Mesendoderm (in vitro differentiated cells): ENCODE results near the gene SLC25A24.
A peak's percentile ranks its signal among the peaks of the same experiment; 100 is the strongest.

Experiments
- DNase-seq: peaks from one replicate; pipeline ENCODE4 v3.0.0; 2013
- H2AK5ac ChIP-seq: 2 replicates; pipeline ENCODE4 v1.6.1; 2013; ENCODE audit warnings: low read length, inconsistent platforms
- H2BK120ac ChIP-seq: 2 replicates; pipeline ENCODE4 v1.6.1; 2013; ENCODE audit warnings: low read depth, mild to moderate bottlenecking, low read length, moderate library complexity, mixed read lengths
- H2BK15ac ChIP-seq: replicated peaks from 2 replicates; pipeline ENCODE4 v1.6.1; 2013; ENCODE audit warnings: low read depth, mild to moderate bottlenecking, moderate library complexity
- H2BK5ac ChIP-seq: 2 replicates; pipeline ENCODE4 v1.6.1; 2013; ENCODE audit warnings: low read length, inconsistent platforms
- H3K18ac ChIP-seq: 2 replicates; pipeline ENCODE4 v1.6.1; 2013; ENCODE audit warnings: mild to moderate bottlenecking, low read length, mixed read lengths
- H3K23ac ChIP-seq: one replicate; pipeline ENCODE4 v1.6.1; 2013; ENCODE audit warnings: low read length
- H3K27ac ChIP-seq: 2 replicates; pipeline ENCODE4 v1.5.1; 2013; ENCODE audit warnings: low read depth, mild to moderate bottlenecking, inconsistent platforms, low read length, moderate library complexity
- H3K27me3 ChIP-seq: 2 replicates; pipeline ENCODE4 v1.6.1; 2013; ENCODE audit warnings: low read length, control low read depth, mild to moderate bottlenecking, inconsistent platforms; ENCODE audit not compliant: insufficient read depth, poor library complexity
- H3K36me3 ChIP-seq: 2 replicates; pipeline ENCODE4 v1.6.1; 2013; ENCODE audit warnings: low read length, inconsistent platforms; ENCODE audit not compliant: control insufficient read depth, insufficient read depth
- H3K4ac ChIP-seq: one replicate; pipeline ENCODE4 v1.6.1; 2013; ENCODE audit warnings: low read depth, mild to moderate bottlenecking, low read length, moderate library complexity
- H3K4me1 ChIP-seq: 2 replicates; pipeline ENCODE4 v1.6.1; 2013; ENCODE audit warnings: low read depth, low read length, inconsistent platforms; ENCODE audit not compliant: control insufficient read depth
- H3K4me2 ChIP-seq: 2 replicates; pipeline ENCODE4 v1.6.1; 2013; ENCODE audit warnings: low read length
- H3K4me3 ChIP-seq: 2 replicates; pipeline ENCODE4 v1.5.1; 2013; ENCODE audit warnings: mild to moderate bottlenecking, low read length
- H3K56ac ChIP-seq: one replicate; pipeline ENCODE4 v1.6.1; 2013; ENCODE audit warnings: low read length
- H3K79me1 ChIP-seq: 2 replicates; pipeline ENCODE4 v1.6.1; 2013; ENCODE audit warnings: low read length, inconsistent platforms
- H3K79me2 ChIP-seq: 2 replicates; pipeline ENCODE4 v1.6.1; 2013; ENCODE audit warnings: mild to moderate bottlenecking, low read length; ENCODE audit not compliant: control insufficient read depth, insufficient read depth
- H3K9ac ChIP-seq: 2 replicates; pipeline ENCODE4 v1.6.1; 2013; ENCODE audit warnings: low read length, inconsistent platforms
- H4K5ac ChIP-seq: one replicate; pipeline ENCODE4 v1.6.1; 2013; ENCODE audit warnings: low read length
- H4K8ac ChIP-seq: one replicate; pipeline ENCODE4 v1.6.1; 2013; ENCODE audit warnings: low read depth, mild to moderate bottlenecking, control low read depth, low read length, moderate library complexity
- WGBS: extraction: QIAGEN DNeasy Blood & Tissue Kit; methylation state at CpG from one replicate; pipeline ENCODE4 v1.1.7; 2013; ENCODE audit warnings: low lambda C conversion rate, missing lambda C conversion rate; ENCODE audit not compliant: insufficient coverage; ENCODE audit errors: extremely low coverage; 5-methylcytosine and 5-hydroxymethylcytosine counted together

Gene SLC25A24

DNA sequence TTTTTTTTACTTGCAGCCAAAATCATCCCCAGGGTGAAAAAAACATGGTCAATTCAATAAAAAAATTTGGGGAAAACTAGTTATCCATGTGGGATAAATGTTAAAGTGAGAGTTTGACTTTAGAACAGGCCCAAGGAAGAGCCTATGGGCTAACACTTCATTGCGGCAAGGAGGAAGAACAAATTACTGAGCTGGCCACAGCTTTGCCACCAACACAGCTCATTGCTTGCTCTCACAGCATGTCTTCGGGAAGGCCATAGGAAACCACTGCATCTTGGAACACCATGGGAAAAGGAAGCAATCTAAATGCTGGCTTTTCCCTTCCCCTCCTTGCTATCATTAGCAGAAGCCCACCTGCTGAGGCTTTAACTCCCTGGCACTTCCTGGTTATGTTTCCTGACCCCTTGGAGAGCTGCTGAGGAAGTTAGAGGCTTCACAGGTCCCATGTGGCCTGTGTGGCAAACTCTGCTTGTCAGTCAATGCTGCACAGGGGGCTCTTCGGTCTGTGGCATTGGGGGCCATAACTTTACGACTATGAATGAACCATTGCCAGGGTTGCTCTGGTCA lies 86.0 kb downstream of the SLC25A24 start:
- Histone ChIP-seq H2BK120ac (no peak overlapping the region), H3K18ac (no peak overlapping the region), H2AK5ac (no peak overlapping the region), H3K27me3 (no peaks in the 10 kb centered on the region), H3K36me3 (no peaks in the 10 kb centered on the region), H4K5ac (no peak overlapping the region), H3K4me3 (no peak overlapping the region), H3K79me2 (no peaks in the 10 kb centered on the region), H4K8ac (no peak overlapping the region), H3K56ac (no peak overlapping the region), H2BK5ac (no peak overlapping the region), H2BK15ac (no peak overlapping the region), H3K23ac (no peak overlapping the region), H3K79me1 (no peaks in the 10 kb centered on the region), H3K4me1 (no peaks in the 10 kb centered on the region), H3K4ac (no peak overlapping the region), H3K9ac (no peak overlapping the region), H3K27ac (no peak overlapping the region), H3K4me2 (no peak overlapping the region)
- no CpG with 5 or more reads among the region's 4 CpGs for WGBS
- DNase-seq = peak; percentile 60

DNA sequence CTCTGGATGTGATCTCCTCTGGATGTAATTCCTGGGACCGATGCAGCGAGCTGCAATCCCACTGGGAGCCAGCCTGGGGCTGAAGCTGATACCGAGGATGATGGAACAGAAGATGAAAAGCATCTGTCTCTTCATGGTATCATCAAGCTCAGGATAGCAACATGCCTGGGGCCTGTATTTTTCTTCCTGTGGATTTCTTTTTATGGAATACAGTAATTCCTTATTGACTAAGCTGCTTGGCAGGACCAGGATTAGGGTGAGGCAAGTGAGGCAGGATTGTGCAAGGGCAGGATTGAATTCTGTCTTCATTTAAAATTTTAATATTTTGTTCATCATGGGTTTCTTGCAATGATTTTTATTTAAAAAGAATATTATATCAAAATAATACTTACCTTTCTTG lies 86.6 kb downstream of the SLC25A24 start:
- no peaks in the 10 kb centered on the region for H3K36me3 ChIP-seq
- H3K79me2 ChIP-seq = no peaks in the 10 kb centered on the region
- no peak overlapping the region for H4K5ac ChIP-seq
- H3K56ac ChIP-seq = no peak overlapping the region
- no peak for DNase-seq
- H4K8ac ChIP-seq = no peak overlapping the region
- H2BK5ac ChIP-seq = no peak overlapping the region
- H3K9ac ChIP-seq = no peak overlapping the region
- no peak overlapping the region for H3K4me3 ChIP-seq
- no peak overlapping the region for H3K18ac ChIP-seq
- H3K79me1 ChIP-seq = no peaks in the 10 kb centered on the region
- no peak overlapping the region for H2AK5ac ChIP-seq
- no peaks in the 10 kb centered on the region for H3K27me3 ChIP-seq
- no CpG with 5 or more reads among the region's 3 CpGs for WGBS
- H2BK120ac ChIP-seq = no peak overlapping the region
- no peak overlapping the region for H3K4me2 ChIP-seq
- no peaks in the 10 kb centered on the region for H3K4me1 ChIP-seq
- no peak overlapping the region for H3K23ac ChIP-seq
- H2BK15ac ChIP-seq = no peak overlapping the region
- no peak overlapping the region for H3K4ac ChIP-seq
- no peak overlapping the region for H3K27ac ChIP-seq

- no peaks in the 10 kb centered on the region for H3K4me1 ChIP-seq
- no peak overlapping the region for H4K8ac ChIP-seq
- H3K23ac ChIP-seq = no peak overlapping the region
- H3K79me1 ChIP-seq = no peaks in the 10 kb centered on the region
- H2AK5ac ChIP-seq = no peak overlapping the region
- H4K5ac ChIP-seq = no peak overlapping the region
- H3K79me2 ChIP-seq = no peaks in the 10 kb centered on the region
- no peak overlapping the region for H3K56ac ChIP-seq
- no peak overlapping the region for H3K4me2 ChIP-seq
- H2BK120ac ChIP-seq = no peak overlapping the region
- H3K9ac ChIP-seq = no peak overlapping the region
- no peaks in the 10 kb centered on the region for H3K27me3 ChIP-seq
- no peak overlapping the region for H2BK5ac ChIP-seq
- H2BK15ac ChIP-seq = no peak overlapping the region
- no peak overlapping the region for H3K4me3 ChIP-seq
- H3K18ac ChIP-seq = no peak overlapping the region
- no peak for DNase-seq
- no peak overlapping the region for H3K4ac ChIP-seq
- no peak overlapping the region for H3K27ac ChIP-seq
- no peaks in the 10 kb centered on the region for H3K36me3 ChIP-seq
- no CpG with 5 or more reads among the region's 6 CpGs for WGBS
These were observed 90.7 kb downstream of the SLC25A24 start for GRCh38 chr1:108109295-108109973.

GRCh38 chr1:108108119-108108518 lies 92.0 kb downstream of the SLC25A24 start:
- no peak overlapping the region for H3K4me3 ChIP-seq
- no peak overlapping the region for H3K27ac ChIP-seq
- H3K4me2 ChIP-seq = no peak overlapping the region
- no peaks in the 10 kb centered on the region for H3K79me1 ChIP-seq
- no peak overlapping the region for H3K4ac ChIP-seq
- H3K9ac ChIP-seq = no peak overlapping the region
- no peaks in the 10 kb centered on the region for H3K36me3 ChIP-seq
- H2AK5ac ChIP-seq = no peak overlapping the region
- DNase-seq = no peak
- no peak overlapping the region for H3K56ac ChIP-seq
- H3K4me1 ChIP-seq = no peaks in the 10 kb centered on the region
- no peak overlapping the region for H4K5ac ChIP-seq
- H3K23ac ChIP-seq = no peak overlapping the region
- H2BK15ac ChIP-seq = no peak overlapping the region
- H3K79me2 ChIP-seq = no peaks in the 10 kb centered on the region
- no peaks in the 10 kb centered on the region for H3K27me3 ChIP-seq
- H2BK120ac ChIP-seq = no peak overlapping the region
- H4K8ac ChIP-seq = no peak overlapping the region
- H2BK5ac ChIP-seq = no peak overlapping the region
- no peak overlapping the region for H3K18ac ChIP-seq

- no peak for DNase-seq
- WGBS = no CpG with 5 or more reads among the region's 4 CpGs
- no peak overlapping the region for H4K8ac ChIP-seq
These were observed 92.5 kb downstream of the SLC25A24 start for GRCh38 chr1:108107658-108108057.

GRCh38 chr1:108106775-108107174 lies 93.4 kb downstream of the SLC25A24 start:
- H3K56ac ChIP-seq = no peak overlapping the region
- no peak overlapping the region for H3K23ac ChIP-seq
- no peak overlapping the region for H2BK5ac ChIP-seq
- H3K4me3 ChIP-seq = no peak overlapping the region
- H3K27ac ChIP-seq = no peak overlapping the region
- no peaks in the 10 kb centered on the region for H3K27me3 ChIP-seq
- no peak overlapping the region for H3K9ac ChIP-seq
- no peaks in the 10 kb centered on the region for H3K4me1 ChIP-seq
- H4K8ac ChIP-seq = no peak overlapping the region
- no peak overlapping the region for H2AK5ac ChIP-seq
- no peak overlapping the region for H3K4me2 ChIP-seq
- H3K79me1 ChIP-seq = no peaks in the 10 kb centered on the region
- WGBS = no CpG with 5 or more reads among the region's 1 CpG
- H2BK120ac ChIP-seq = no peak overlapping the region
- H3K79me2 ChIP-seq = no peaks in the 10 kb centered on the region
- H3K36me3 ChIP-seq = no peaks in the 10 kb centered on the region
- H2BK15ac ChIP-seq = no peak overlapping the region
- no peak overlapping the region for H4K5ac ChIP-seq
- H3K4ac ChIP-seq = no peak overlapping the region
- H3K18ac ChIP-seq = no peak overlapping the region
- DNase-seq = no peak

More at GRCh38 chr1:108107658-108108057, 92.5 kb downstream of the SLC25A24 start:
- Histone ChIP-seq H3K79me1 (no peaks in the 10 kb centered on the region), H3K79me2 (no peaks in the 10 kb centered on the region), H3K4ac (peak overlapping the region; percentile 2), H3K4me2 (no peak overlapping the region), H3K27me3 (no peaks in the 10 kb centered on the region), H4K5ac (no peak overlapping the region), H3K4me1 (no peaks in the 10 kb centered on the region), H3K23ac (no peak overlapping the region), H2BK120ac (no peak overlapping the region), H2BK5ac (no peak overlapping the region), H3K4me3 (no peak overlapping the region), H2BK15ac (no peak overlapping the region), H3K36me3 (no peaks in the 10 kb centered on the region), H3K27ac (no peak overlapping the region), H3K18ac (no peak overlapping the region), H2AK5ac (no peak overlapping the region), H3K56ac (no peak overlapping the region), H3K9ac (no peak overlapping the region)
